GM18499 (cell line): ENCODE data around the gene GPRC5A.
A peak's percentile ranks its signal among the peaks of the same experiment; 100 is the strongest.

Source experiments
- ATAC-seq: cut with Tn5 transposase; IDR thresholded peaks from one replicate; pipeline ENCODE4 v1.9.1; 2021; ENCODE audit warnings: moderate number of reproducible peaks; ENCODE audit not compliant: insufficient read depth, unreplicated experiment

The GPRC5A gene

GRCh38 chr12:12908252-12908651 lies 16.9 kb downstream of the GPRC5A start:
- ATAC-seq: no peak

- no peak for ATAC-seq
Observed at GRCh38 chr12:12908711-12909110, 17.3 kb downstream of the GPRC5A start.

GRCh38 chr12:12909228-12909994 lies 18.0 kb downstream of the GPRC5A start:
- no peak for ATAC-seq

- ATAC-seq: no peak
Observed at GRCh38 chr12:12909995-12910420, 18.6 kb downstream of the GPRC5A start.

GRCh38 chr12:12912711-12913110 lies 21.3 kb downstream of the GPRC5A start:
- no peak for ATAC-seq

GRCh38 chr12:12915656-12916055 lies 24.3 kb downstream of the GPRC5A start:
- no peak for ATAC-seq

- peak; percentile 87 for ATAC-seq
Observed at GRCh38 chr12:12916135-12916944, 25.0 kb downstream of the GPRC5A start.

GRCh38 chr12:12917517-12917916 lies 26.2 kb downstream of the GPRC5A start:
- ATAC-seq: no peak

GRCh38 chr12:12918781-12919389 lies 27.5 kb downstream of the GPRC5A start:
- ATAC-seq: no peak

GRCh38 chr12:12919666-12920435 lies 28.5 kb downstream of the GPRC5A start:
- no peak for ATAC-seq

GRCh38 chr12:12922191-12922616 lies 30.8 kb downstream of the GPRC5A start:
- no peak for ATAC-seq

- no peak for ATAC-seq
Observed at GRCh38 chr12:12922978-12923377, 31.6 kb downstream of the GPRC5A start.

- ATAC-seq: no peak
Observed at GRCh38 chr12:12924169-12924568, 32.8 kb downstream of the GPRC5A start.

- no peak for ATAC-seq
Observed at GRCh38 chr12:12925388-12925787, 34.0 kb downstream of the GPRC5A start.

GRCh38 chr12:12926571-12927071 lies 35.3 kb downstream of the GPRC5A start:
- ATAC-seq: no peak

GRCh38 chr12:12927211-12928079 lies 36.1 kb downstream of the GPRC5A start:
- no peak for ATAC-seq

- ATAC-seq: no peak
Observed at GRCh38 chr12:12929696-12930095, 38.3 kb downstream of the GPRC5A start.

- ATAC-seq: no peak
Observed at GRCh38 chr12:12930633-12931219, 39.4 kb downstream of the GPRC5A start.

GRCh38 chr12:12933742-12934141 lies 42.4 kb downstream of the GPRC5A start:
- no peak for ATAC-seq
